ENCODE results near the gene UNC80. TPM values are rescaled to one million over a fixed set of nuclear protein-coding genes. Genes with fewer than 3 reads are reported as not detected.
A peak's percentile ranks its signal among the peaks of the same experiment; 100 is the strongest.

Gene UNC80
- polyA plus RNA-seq, 2 of the 4 experiments (the other 2 are of a cell fraction) = not detected

DNA sequence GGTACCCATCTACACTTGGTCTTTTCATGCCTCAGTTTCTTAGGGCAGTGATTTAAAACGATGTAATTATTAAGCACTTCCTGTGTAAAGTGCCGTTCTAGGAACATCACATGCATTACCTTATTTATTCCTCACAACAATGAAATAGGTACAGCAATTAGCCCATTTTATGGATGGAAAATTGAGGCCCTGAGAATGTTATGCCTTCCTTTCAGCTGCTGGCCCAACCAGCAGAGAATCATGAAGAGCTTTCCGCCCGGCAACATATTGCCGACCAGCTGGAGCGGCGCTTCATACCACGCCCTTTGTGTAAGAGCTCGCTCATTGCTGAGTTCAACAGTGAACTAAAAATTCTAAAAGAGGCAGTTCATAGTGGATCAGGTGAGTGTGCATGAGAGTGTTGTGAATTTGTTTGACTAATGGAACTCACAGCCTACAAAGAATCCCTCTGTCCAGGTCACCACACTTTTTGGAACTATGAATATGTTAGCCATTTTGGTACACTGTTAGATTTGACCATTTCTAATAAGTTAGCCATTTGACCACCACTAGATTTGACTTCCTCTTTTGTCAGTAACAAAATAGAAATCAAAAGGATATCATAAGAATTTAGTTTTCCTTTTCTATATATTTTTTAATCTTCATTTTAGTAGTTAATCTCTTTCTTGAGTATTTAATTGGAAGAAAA lies 205.2 kb downstream of the UNC80 start:
- H3K9me3 ChIP-seq = no peaks in the 10 kb centered on the region
- ChIA-PET CTCF (interaction anchor here (0.8 to 3.6 kb wide), 10 partner anchors 8 to 227 kb away, joined by 3 to 26 read pairs (median 5); no protein-coding TSS in a partner anchor), POLR2A (no interaction called here)
- FAIRE-seq = no peak
- no peak for DNase-seq (ENCODE audit: low read depth in 1 of 2, low spot score in 1 of 2)
- no peak overlapping the region for H3K4me2 ChIP-seq
- H3K4me1 ChIP-seq = no peaks in the 10 kb centered on the region
- 26% methylated on average over 9 of the region's 9 CpGs for WGBS (ENCODE audit: missing lambda C conversion rate)
- no peak overlapping the region for H3K4me3 ChIP-seq
- no peak for TF ChIP-seq MYC (IDR thresholded peaks at IDR 0.05; ENCODE audit: borderline replicate concordance, low read length)
- no peak for TF ChIP-seq HOXB5 (CRISPR knock-in tag; IDR thresholded peaks at IDR 0.05)
- TF ChIP-seq SREBF2 (IDR thresholded peaks at IDR 0.05) = no peak
- TF ChIP-seq BHLHE40 (IDR thresholded peaks at IDR 0.05; ENCODE audit: low read depth, low read length) = no peak
- TF ChIP-seq RCOR1 (IDR thresholded peaks at IDR 0.05; ENCODE audit: low read depth, low read length) = no peak
- TF ChIP-seq HDAC2 (IDR thresholded peaks at IDR 0.05) = no peak
- no peak for TF ChIP-seq ZNF302 (CRISPR knock-in tag; IDR thresholded peaks at IDR 0.05)
- no peak for TF ChIP-seq PHF8 (IDR thresholded peaks at IDR 0.05; ENCODE audit: borderline replicate concordance, low read depth)
- TF ChIP-seq FOSB (CRISPR knock-in tag; IDR thresholded peaks at IDR 0.05) = no peak
- TF ChIP-seq ZSCAN20 (CRISPR knock-in tag; IDR thresholded peaks at IDR 0.05) = no peak
- TF ChIP-seq TP53 (CRISPR knock-in tag; IDR thresholded peaks at IDR 0.05) = no peak
- TF ChIP-seq CBX2 (IDR thresholded peaks at IDR 0.05; ENCODE audit: borderline replicate concordance, low read depth) = no peak
- no peak for ATAC-seq
- H3K27ac ChIP-seq = no peak overlapping the region

- no peak for TF ChIP-seq ZSCAN20 (CRISPR knock-in tag; IDR thresholded peaks at IDR 0.05)
- no peak for TF ChIP-seq ESRRA (IDR thresholded peaks at IDR 0.05; ENCODE audit: borderline replicate concordance, low read length)
- TF ChIP-seq RARB (CRISPR knock-in tag; IDR thresholded peaks at IDR 0.05) = no peak
- TF ChIP-seq, protein P1, sequence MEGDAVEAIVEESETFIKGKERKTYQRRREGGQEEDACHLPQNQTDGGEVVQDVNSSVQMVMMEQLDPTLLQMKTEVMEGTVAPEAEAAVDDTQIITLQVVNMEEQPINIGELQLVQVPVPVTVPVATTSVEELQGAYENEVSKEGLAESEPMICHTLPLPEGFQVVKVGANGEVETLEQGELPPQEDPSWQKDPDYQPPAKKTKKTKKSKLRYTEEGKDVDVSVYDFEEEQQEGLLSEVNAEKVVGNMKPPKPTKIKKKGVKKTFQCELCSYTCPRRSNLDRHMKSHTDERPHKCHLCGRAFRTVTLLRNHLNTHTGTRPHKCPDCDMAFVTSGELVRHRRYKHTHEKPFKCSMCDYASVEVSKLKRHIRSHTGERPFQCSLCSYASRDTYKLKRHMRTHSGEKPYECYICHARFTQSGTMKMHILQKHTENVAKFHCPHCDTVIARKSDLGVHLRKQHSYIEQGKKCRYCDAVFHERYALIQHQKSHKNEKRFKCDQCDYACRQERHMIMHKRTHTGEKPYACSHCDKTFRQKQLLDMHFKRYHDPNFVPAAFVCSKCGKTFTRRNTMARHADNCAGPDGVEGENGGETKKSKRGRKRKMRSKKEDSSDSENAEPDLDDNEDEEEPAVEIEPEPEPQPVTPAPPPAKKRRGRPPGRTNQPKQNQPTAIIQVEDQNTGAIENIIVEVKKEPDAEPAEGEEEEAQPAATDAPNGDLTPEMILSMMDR (IDR thresholded peaks at IDR 0.05) = peak; percentile 72
- TF ChIP-seq SMC3 (IDR thresholded peaks at IDR 0.05) = peak; percentile 83
- peak; percentile 78 to 84 for TF ChIP-seq RAD21 (conservative IDR thresholded peaks at IDR 0.05 in 1 of 2, IDR thresholded peaks at IDR 0.05 in 1 of 2)
- WGBS (ENCODE audit: missing lambda C conversion rate) = 97% methylated on average over 2 of the region's 2 CpGs
- CTCF ChIA-PET = interaction anchor here (0.8 to 3.6 kb wide), 13 partner anchors 8 to 226 kb away, joined by 3 to 26 read pairs (median 4); no protein-coding TSS in a partner anchor
- FAIRE-seq (no peak), DNase-seq (ENCODE audit: low read depth in 1 of 2, low spot score in 1 of 2) (peak; percentile 15 to 44), ATAC-seq (peak in 1 of 2 experiments; percentile 68; a peak in 2 of 6 replicates)
- Histone ChIP-seq H3K4me1 (no peaks in the 10 kb centered on the region), H3K4me3 (no peak overlapping the region), H3K27ac (no peak overlapping the region), H3K9me3 (no peaks in the 10 kb centered on the region), H3K4me2 (no peak overlapping the region)
- POLR2A ChIA-PET = no interaction called here
Observed at GRCh38 chr2:209977386-209978239, 206.0 kb downstream of the UNC80 start.

GRCh38 chr2:209984291-209984690 lies 212.7 kb downstream of the UNC80 start:
- Histone ChIP-seq H3K4me1 (no peaks in the 10 kb centered on the region), H3K27ac (no peak overlapping the region), H3K4me2 (no peak overlapping the region), H3K4me3 (no peak overlapping the region), H3K9me3 (no peaks in the 10 kb centered on the region)
- no peak for DNase-seq (ENCODE audit: low read depth in 1 of 2, low spot score in 1 of 2)
- POLR2A ChIA-PET = no interaction called here
- FAIRE-seq = no peak
- WGBS (ENCODE audit: missing lambda C conversion rate) = 47% methylated on average over 2 of the region's 2 CpGs
- CTCF ChIA-PET = no interaction called here
- ATAC-seq = no peak
- TF ChIP-seq HOXA7 (CRISPR knock-in tag; IDR thresholded peaks at IDR 0.05) = no peak
- TF ChIP-seq, protein P2, sequence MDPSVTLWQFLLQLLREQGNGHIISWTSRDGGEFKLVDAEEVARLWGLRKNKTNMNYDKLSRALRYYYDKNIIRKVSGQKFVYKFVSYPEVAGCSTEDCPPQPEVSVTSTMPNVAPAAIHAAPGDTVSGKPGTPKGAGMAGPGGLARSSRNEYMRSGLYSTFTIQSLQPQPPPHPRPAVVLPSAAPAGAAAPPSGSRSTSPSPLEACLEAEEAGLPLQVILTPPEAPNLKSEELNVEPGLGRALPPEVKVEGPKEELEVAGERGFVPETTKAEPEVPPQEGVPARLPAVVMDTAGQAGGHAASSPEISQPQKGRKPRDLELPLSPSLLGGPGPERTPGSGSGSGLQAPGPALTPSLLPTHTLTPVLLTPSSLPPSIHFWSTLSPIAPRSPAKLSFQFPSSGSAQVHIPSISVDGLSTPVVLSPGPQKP (IDR thresholded peaks at IDR 0.05; ENCODE audit: low read depth, low read length) = no peak
- TF ChIP-seq GATA3 (IDR thresholded peaks at IDR 0.05; ENCODE audit: borderline replicate concordance) = no peak
- no peak for TF ChIP-seq RNF2 (IDR thresholded peaks at IDR 0.05; ENCODE audit: borderline replicate concordance, low read depth)
- TF ChIP-seq RARB (CRISPR knock-in tag; IDR thresholded peaks at IDR 0.05) = no peak
- TF ChIP-seq NFE2L2 (conservative IDR thresholded peaks at IDR 0.05; ENCODE audit: low read length) = no peak
- no peak for TF ChIP-seq CHD2 (IDR thresholded peaks at IDR 0.05; ENCODE audit: low read length, partially characterized antibody)
- TF ChIP-seq KDM5A (IDR thresholded peaks at IDR 0.05) = no peak
- TF ChIP-seq CBX2 (IDR thresholded peaks at IDR 0.05; ENCODE audit: borderline replicate concordance, low read depth) = no peak
- no peak for TF ChIP-seq CHD4 (IDR thresholded peaks at IDR 0.05; ENCODE audit: borderline replicate concordance)
- no peak for TF ChIP-seq CBX8 (IDR thresholded peaks at IDR 0.05)
- no peak for TF ChIP-seq RFX5 (IDR thresholded peaks at IDR 0.05)
- TF ChIP-seq MAFK (IDR thresholded peaks at IDR 0.05; ENCODE audit: partially characterized antibody) = no peak
- no peak for TF ChIP-seq BHLHE40 (IDR thresholded peaks at IDR 0.05; ENCODE audit: low read depth, low read length)
